GM18502 (cell line): Measurements from ENCODE around the gene ZNF746.
"Not testable (repeated sequence)": the region's sequence is repeated elsewhere in the genome, so short reads cannot be mapped to it uniquely, and the experiment has no call there.

Source experiments
- ATAC-seq: cut with Tn5 transposase; IDR thresholded peaks from one replicate; pipeline ENCODE4 v1.9.1; 2021; ENCODE audit warnings: mild to moderate bottlenecking; ENCODE audit not compliant: unreplicated experiment, poor library complexity

Gene ZNF746

DNA sequence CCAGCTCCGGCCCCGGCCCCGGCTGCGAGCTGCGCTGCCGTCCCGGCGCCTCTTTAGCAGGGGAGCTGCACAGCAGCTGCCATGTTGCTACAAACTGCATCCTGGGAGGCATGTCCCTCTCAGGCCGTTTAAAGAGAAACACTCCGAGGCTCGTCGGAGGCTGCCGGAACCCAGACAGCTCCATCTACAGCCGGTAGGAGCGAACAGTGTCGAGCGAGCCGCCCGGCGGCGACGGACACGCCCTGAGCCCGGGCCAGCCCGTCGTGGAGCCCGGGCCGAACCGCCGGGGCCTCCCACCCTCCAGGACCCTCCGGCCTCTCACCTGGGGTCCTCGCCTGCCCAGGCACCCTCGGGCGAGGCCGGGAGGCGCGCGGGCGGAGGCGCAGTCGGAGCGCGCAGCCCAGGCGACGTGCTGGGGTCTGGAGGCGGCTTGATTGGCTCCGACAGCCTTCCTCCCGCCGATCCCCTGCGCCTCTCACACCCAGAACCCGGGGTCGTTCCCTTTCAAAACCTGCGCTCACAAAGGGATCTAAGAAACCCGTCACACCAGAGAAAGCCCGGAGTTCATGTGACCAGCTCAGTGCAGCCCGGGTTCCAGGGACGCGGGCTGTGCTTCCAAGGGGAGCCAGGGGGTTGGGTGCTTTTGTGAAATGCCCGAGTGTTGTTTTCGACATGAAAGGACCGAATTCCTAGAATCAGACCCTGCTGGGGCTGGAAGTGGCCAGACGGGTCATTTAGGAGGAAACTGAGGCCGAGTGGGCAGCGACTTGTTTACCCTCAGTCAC lies 36.9 kb downstream of the ZNF746 start, which contains the start of gene ZNF777:
ZNF777 (minus strand) TSS at position 570 of the 785 bp plus-strand sequence. CDS start 5,040 bp downstream, outside the sequence.
- ATAC-seq, result peak; percentile 93

- peak; percentile 45 for ATAC-seq
Measured at GRCh38 chr7:149459540-149460452, 37.8 kb downstream of the ZNF746 start.

- no peak for ATAC-seq
Measured at GRCh38 chr7:149459201-149459539, 38.4 kb downstream of the ZNF746 start.

DNA sequence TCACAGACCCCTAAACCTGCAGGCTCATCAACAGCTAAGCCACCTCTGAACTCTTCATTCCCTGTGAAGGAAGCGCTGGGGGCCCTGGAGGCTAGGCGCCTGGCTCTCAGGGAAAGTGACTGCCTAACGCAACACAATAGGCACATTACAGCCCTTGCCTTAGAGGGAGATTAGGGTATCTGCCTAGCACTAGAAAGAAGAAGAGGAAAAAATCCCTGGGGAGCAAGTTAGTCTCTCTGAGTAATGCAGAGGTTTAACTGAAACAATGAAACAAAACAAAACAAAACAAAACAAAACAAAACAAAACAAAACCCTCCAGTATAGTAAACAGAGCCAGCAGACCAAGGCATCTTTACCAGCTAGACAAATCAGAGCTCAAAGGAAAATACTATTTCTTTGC lies 39.4 kb downstream of the ZNF746 start:
- no peak for ATAC-seq

DNA sequence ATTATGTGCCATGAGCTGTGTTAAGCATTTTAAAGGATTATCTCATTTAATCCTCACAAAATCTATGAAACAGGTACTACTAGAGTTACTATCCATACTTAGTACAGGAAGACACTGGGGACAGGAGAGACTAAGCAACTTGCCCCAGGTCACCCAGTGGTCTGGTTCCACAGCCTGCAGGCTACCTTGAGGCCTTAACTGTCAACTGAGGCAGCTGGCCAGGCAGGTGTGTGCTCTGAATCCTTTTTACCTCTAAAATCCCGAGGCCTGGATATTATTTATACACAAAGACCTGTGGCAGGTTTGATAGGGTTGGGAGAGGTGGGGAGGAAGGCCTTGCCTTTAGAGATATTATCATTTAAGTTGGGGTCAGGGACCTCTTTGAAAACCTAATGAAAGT lies 39.8 kb downstream of the ZNF746 start:
- no peak for ATAC-seq

DNA sequence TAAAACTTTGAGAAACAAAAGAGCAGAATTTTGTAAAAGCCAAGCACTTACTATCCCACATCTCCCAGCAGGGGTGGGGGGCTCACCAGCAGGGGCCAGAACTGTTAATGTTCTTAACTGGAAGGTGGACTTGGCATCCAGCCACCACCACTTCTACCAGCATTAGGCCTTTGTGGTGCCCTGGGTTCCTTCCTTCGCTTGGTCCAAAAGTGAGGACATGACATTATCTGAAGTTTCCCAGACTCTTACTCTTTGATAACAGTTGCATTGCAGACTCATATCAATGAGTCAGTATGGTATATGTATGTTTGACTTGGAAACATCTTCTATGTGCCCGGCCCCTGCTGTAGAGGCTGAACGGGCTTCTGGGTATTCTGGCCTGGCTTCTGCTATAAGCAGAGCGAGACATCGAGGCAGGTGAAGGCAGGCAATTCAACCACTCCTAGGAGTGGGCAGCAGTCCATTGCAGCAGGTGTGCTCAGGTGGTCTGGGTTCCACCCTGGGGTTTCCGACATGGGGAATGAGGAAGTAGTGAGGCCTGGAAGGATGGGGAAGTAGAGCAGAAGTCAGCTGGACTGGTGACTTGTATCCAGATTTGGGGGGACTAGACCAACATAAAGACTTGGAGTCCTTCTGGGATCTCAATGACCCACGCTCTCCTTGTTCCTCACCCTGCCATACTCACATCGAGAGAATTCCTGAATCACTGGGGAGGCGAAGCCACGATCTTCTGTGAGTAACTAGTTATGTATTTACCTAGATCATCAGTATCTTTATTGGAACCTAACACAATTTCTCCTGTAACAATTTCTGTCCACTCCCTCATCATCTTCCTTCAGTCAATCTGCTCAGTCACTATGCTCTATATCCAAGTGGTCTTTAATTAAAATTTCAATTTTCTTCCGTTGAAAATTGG lies 40.8 kb downstream of the ZNF746 start:
- ATAC-seq, result no peak

DNA sequence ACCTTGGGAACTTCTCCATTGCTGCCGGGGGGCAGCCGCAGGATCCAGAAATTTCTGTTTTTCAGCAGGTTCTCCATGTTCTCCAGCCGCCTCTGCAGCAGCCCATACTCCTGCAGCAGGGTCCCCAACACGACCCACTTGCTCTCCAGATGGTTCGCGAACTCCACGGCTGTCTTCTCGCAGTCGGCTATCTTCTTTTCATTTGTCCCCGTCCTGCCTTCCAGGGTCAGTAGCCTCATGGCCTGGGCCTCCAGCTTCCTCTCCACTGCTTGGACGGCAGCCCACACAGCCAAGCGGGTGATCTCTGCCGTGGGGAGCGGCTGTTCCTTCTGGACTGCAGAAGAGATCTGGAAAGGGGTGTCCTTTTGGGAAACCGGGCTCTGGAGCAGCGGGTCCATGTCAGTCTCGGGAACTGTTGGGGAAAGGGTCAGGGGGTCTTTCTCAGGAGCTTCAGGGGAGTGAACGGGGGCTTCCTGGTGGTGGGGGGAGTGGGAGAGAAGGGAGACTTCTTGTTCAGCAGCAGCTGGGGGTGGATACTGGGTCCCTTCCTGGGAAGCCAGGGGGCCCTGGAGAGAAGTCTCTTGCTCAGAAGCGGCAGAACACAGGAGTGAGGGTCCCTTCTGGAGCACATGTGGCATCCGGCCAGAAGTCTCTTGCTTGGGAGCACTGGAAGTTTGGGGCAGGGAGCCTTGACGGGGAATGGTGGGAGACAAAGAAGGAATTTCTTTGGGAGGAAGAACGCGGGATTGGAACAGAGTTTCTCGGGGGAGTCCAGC lies 42.2 kb downstream of the ZNF746 start:
- no peak for ATAC-seq

DNA sequence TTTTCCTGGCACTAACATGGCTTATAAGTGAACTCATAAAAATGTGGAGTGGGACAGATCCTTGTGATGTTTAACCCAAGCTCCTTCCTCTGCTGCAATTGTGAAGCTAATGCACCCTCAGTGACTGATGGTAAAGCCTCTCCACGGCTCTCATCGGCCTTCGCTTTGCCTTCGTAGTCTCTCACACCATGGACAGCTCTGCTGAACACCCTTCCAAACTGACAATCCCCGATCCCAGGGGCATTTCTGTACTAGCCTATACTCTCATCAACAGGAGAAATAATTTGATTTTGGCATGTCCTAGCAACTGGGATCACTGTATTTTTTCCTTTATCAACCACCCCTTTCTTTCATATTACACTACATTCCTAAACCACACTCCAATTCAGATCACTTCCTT lies 42.9 kb downstream of the ZNF746 start:
- no peak for ATAC-seq

- ATAC-seq, result no peak
Measured at GRCh38 chr7:149454006-149454405, 43.6 kb downstream of the ZNF746 start.

GRCh38 chr7:149450821-149451220 lies 46.8 kb downstream of the ZNF746 start:
- no peak for ATAC-seq

DNA sequence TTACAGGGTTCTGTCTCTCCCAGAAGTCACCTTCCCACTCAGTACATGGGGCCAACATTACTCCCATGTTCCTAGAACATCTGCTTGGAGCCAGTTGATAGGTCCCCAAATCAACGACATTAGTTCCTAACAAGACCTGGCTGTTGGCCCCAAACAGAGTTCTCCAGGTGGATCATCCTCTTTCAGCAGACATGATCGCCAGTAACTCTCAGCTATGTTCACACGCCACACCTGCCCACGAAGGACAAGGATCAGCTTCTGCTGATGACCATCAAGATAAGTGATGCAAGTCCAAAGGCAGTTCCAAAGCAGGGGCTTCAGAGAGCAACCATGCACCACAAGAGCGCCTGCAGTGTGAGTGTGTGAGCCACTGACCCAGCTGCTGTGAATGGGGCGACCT lies 47.7 kb downstream of the ZNF746 start:
- ATAC-seq, result no peak

GRCh38 chr7:149448961-149449360 lies 48.6 kb downstream of the ZNF746 start:
- ATAC-seq, result no peak

- not testable (repeated sequence) for ATAC-seq
Measured at GRCh38 chr7:149446026-149446425, 51.6 kb downstream of the ZNF746 start.

DNA sequence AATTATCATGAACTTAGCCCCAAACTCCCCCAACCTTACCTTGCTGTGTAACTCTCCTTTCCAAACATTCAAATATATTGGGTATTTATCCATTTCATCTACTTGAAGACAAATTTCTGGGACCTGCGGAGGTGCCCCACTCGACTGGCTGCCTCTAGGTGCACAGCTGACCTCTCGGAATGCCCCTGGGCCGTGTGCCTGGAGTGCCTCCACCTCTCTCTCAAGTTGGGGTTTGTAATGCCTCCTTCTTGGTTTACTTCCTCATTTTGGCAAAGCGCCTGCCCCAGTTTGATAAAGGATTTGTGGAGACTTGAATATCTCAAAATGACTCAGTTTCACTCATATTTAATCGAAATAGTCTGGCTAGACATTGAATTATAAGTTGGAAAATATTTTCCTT lies 53.3 kb downstream of the ZNF746 start:
- no peak for ATAC-seq

DNA sequence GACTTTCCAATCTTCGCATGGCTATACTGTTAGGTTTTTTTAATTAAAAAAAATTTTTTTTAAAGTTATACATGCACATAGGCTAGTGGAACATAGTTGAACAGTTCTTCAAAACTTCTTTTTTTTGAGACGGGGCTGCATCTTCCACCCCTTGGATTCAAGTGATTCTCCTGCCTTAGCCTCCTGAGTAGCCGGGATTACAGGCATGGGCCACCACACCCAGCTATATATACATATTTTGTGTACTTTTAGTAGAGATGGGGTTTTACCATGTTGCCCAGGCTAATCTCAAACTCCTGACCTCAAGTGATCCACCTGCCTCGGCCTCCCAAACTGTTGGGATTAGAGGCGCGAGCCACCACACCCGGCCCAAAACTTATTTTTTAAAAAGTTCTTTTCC lies 54.1 kb downstream of the ZNF746 start:
- ATAC-seq, result no peak

GRCh38 chr7:149442924-149443323 lies 54.7 kb downstream of the ZNF746 start:
- ATAC-seq, result no peak

- no peak for ATAC-seq
Measured at GRCh38 chr7:149440222-149440621, 57.4 kb downstream of the ZNF746 start.

- ATAC-seq, result no peak
Measured at GRCh38 chr7:149436358-149436757, 61.3 kb downstream of the ZNF746 start.

DNA sequence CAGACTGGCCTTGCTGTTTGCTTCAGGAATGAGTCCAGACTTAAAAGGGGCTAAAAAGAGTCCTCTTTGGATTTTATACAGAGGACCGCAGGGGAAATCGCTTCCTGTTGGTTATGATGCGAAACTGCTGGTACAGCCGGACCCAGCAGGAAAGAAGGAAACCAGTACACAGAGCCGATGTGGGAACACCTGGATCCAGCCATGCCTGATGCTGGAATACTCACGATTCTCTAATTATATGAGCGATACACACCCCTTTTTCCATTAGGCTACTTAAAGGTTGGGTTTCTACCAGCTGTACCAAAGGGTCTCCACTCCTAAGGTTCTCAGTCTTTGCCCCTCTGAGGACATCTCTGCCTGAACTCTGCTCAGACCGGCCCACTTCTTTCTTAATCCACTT lies 64.5 kb downstream of the ZNF746 start:
- no peak for ATAC-seq
